ENCODE measurements around the gene NKD2. TPM values are rescaled to one million over a fixed set of nuclear protein-coding genes. Genes with fewer than 3 reads are reported as not detected.

The NKD2 gene
- total RNA-seq, 1 donor from 2014 or later: 1.8 TPM

DNA sequence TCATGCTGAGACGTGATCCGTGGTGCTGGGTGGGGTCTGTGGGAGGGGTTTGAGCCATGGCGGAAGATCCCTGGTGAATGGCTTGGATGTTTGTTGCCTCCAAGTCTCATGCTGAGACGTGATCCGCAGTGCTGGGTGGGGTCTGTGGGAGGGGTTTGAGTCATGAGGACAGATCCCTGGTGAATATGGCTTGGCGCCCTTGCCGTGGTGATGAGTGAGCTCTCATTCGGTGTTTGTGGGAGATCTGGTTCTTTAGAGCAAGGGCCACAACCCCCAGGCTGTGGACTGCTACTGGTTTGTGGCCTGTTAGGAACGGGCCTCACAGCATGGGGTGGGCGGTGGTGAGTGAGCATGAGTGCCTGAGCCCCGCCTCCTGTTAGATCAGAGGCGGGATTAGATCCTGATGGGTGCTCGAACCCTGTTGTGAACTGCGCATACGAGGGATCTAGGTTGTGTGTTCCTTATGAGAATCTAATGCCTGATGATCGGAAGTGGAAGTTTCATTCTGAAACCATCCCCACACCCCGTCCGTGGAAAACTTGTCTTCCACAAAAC lies 31.2 kb downstream of the NKD2 start:
- Mint-ChIP-seq H3K4me1 (ENCODE audit: unreplicated experiment) (no peaks in the 10 kb centered on the region), H3K36me3 (ENCODE audit: low read depth, unreplicated experiment) (peaks cover 28% of the 10 kb centered on the region), H3K4me3 (ENCODE audit: unreplicated experiment) (no peak overlapping the region), H3K9me3 (ENCODE audit: unreplicated experiment) (peaks cover 19% of the 10 kb centered on the region), H3K27ac (ENCODE audit: unreplicated experiment) (no peak overlapping the region), H3K27me3 (ENCODE audit: unreplicated experiment) (peaks cover 23% of the 10 kb centered on the region)
- DNase-seq (ENCODE audit: low spot score): no peak
- TF ChIP-seq CTCF (IDR thresholded peaks at IDR 0.05; ENCODE audit: unreplicated experiment): no peak

- H3K4me3 Mint-ChIP-seq (ENCODE audit: unreplicated experiment): no peak overlapping the region
- H3K27me3 Mint-ChIP-seq (ENCODE audit: unreplicated experiment): peaks cover 19% of the 10 kb centered on the region
- H3K4me1 Mint-ChIP-seq (ENCODE audit: unreplicated experiment): no peaks in the 10 kb centered on the region
- no peak overlapping the region for H3K27ac Mint-ChIP-seq (ENCODE audit: unreplicated experiment)
- H3K9me3 Mint-ChIP-seq (ENCODE audit: unreplicated experiment): peaks cover 19% of the 10 kb centered on the region
- TF ChIP-seq CTCF (IDR thresholded peaks at IDR 0.05; ENCODE audit: unreplicated experiment): no peak
- no peak for DNase-seq (ENCODE audit: low spot score)
- peaks cover 27% of the 10 kb centered on the region for H3K36me3 Mint-ChIP-seq (ENCODE audit: low read depth, unreplicated experiment)
Observed at GRCh38 chr5:1040571-1040970, 32.0 kb downstream of the NKD2 start.

- Mint-ChIP-seq H3K9me3 (ENCODE audit: unreplicated experiment) (peaks cover 19% of the 10 kb centered on the region), H3K27ac (ENCODE audit: unreplicated experiment) (no peak overlapping the region), H3K27me3 (ENCODE audit: unreplicated experiment) (peaks cover 22% of the 10 kb centered on the region), H3K4me3 (ENCODE audit: unreplicated experiment) (no peak overlapping the region), H3K36me3 (ENCODE audit: low read depth, unreplicated experiment) (peaks cover 27% of the 10 kb centered on the region), H3K4me1 (ENCODE audit: unreplicated experiment) (no peaks in the 10 kb centered on the region)
- no peak for DNase-seq (ENCODE audit: low spot score)
- TF ChIP-seq CTCF (IDR thresholded peaks at IDR 0.05; ENCODE audit: unreplicated experiment): no peak
Observed at GRCh38 chr5:1041225-1042143, 32.9 kb downstream of the NKD2 start.

- no peak for TF ChIP-seq CTCF (IDR thresholded peaks at IDR 0.05; ENCODE audit: unreplicated experiment)
- Mint-ChIP-seq H3K4me1 (ENCODE audit: unreplicated experiment) (no peaks in the 10 kb centered on the region), H3K36me3 (ENCODE audit: low read depth, unreplicated experiment) (peaks cover 36% of the 10 kb centered on the region), H3K9me3 (ENCODE audit: unreplicated experiment) (peaks cover 19% of the 10 kb centered on the region), H3K27me3 (ENCODE audit: unreplicated experiment) (peaks cover 22% of the 10 kb centered on the region), H3K27ac (ENCODE audit: unreplicated experiment) (no peak overlapping the region), H3K4me3 (ENCODE audit: unreplicated experiment) (no peak overlapping the region)
- DNase-seq (ENCODE audit: low spot score): no peak
Observed at GRCh38 chr5:1042626-1043025, 34.0 kb downstream of the NKD2 start.

GRCh38 chr5:1043327-1043726 lies 34.7 kb downstream of the NKD2 start:
- TF ChIP-seq CTCF (IDR thresholded peaks at IDR 0.05; ENCODE audit: unreplicated experiment): no peak
- DNase-seq (ENCODE audit: low spot score): no peak
- Mint-ChIP-seq H3K9me3 (ENCODE audit: unreplicated experiment) (peaks cover 19% of the 10 kb centered on the region), H3K4me3 (ENCODE audit: unreplicated experiment) (no peak overlapping the region), H3K27me3 (ENCODE audit: unreplicated experiment) (peaks cover 22% of the 10 kb centered on the region), H3K27ac (ENCODE audit: unreplicated experiment) (peak overlapping the region; percentile 39), H3K4me1 (ENCODE audit: unreplicated experiment) (no peaks in the 10 kb centered on the region), H3K36me3 (ENCODE audit: low read depth, unreplicated experiment) (peaks cover 40% of the 10 kb centered on the region)
